MM.1S (cell line): Measurements from ENCODE around the gene ATAD3A.
"Not testable (repeated sequence)": the region's sequence is repeated elsewhere in the genome, so short reads cannot be mapped to it uniquely, and the experiment has no call there.

ENCODE experiments used
- DNase-seq: peaks from one replicate; pipeline ENCODE4 v3.0.0-alpha.2; 2015
- H2AFZ ChIP-seq: fragments of 300-600 bp; sonication (generic); 2 replicates; pipeline ENCODE4 v1.6.0; 2016; ENCODE audit warnings: antibody characterized with exemption, low read length
- H3F3A ChIP-seq: fragments of 300-600 bp; sonication (generic); 2 replicates; pipeline ENCODE4 v1.6.1; 2016; ENCODE audit warnings: mild to moderate bottlenecking, antibody characterized with exemption, low read length, moderate library complexity, mixed read lengths; ENCODE audit not compliant: insufficient read depth
- H3K27ac ChIP-seq: fragments of 300-600 bp; sonication (generic); 2 replicates; pipeline ENCODE4 v1.5.1; 2016; ENCODE audit warnings: mild to moderate bottlenecking, low read length
- H3K27me3 ChIP-seq: fragments of 300-600 bp; sonication (generic); replicated peaks from 2 replicates; pipeline ENCODE4 v1.6.0; 2016; ENCODE audit warnings: low read length; ENCODE audit not compliant: insufficient read depth
- H3K36me3 ChIP-seq: fragments of 300-600 bp; sonication (generic); replicated peaks from 2 replicates; pipeline ENCODE4 v1.6.1; 2016; ENCODE audit warnings: mild to moderate bottlenecking, low read length, mixed read lengths; ENCODE audit not compliant: insufficient read depth
- H3K4me1 ChIP-seq: fragments of 300-600 bp; sonication (generic); 2 replicates; pipeline ENCODE4 v1.6.1; 2016; ENCODE audit warnings: low read length, mixed read lengths
- H3K4me2 ChIP-seq: fragments of 300-600 bp; sonication (generic); 2 replicates; pipeline ENCODE4 v1.6.0; 2016; ENCODE audit warnings: low read depth, low read length
- H3K4me3 ChIP-seq: fragments of 300-600 bp; sonication (generic); 2 replicates; pipeline ENCODE4 v1.5.1; 2016; ENCODE audit warnings: low read length, mixed read lengths
- H3K79me2 ChIP-seq: fragments of 300-600 bp; sonication (generic); 2 replicates; pipeline ENCODE4 v1.6.1; 2016; ENCODE audit warnings: mixed run types, low read length, mixed read lengths
- H3K9ac ChIP-seq: fragments of 300-600 bp; sonication (generic); 2 replicates; pipeline ENCODE4 v1.6.1; 2016; ENCODE audit warnings: low read length, mixed read lengths
- H3K9me2 ChIP-seq: fragments of 300-600 bp; sonication (generic); replicated peaks from 2 replicates; pipeline ENCODE4 v1.6.1; 2016; ENCODE audit warnings: mild to moderate bottlenecking, low read length, mixed read lengths; ENCODE audit not compliant: insufficient read depth
- H3K9me3 ChIP-seq: fragments of 300-600 bp; sonication (generic); replicated peaks from 2 replicates; pipeline ENCODE4 v1.6.1; 2016; ENCODE audit warnings: mild to moderate bottlenecking, low read length, mixed read lengths; ENCODE audit not compliant: insufficient read depth
- H4K20me1 ChIP-seq: fragments of 300-600 bp; sonication (generic); 2 replicates; pipeline ENCODE4 v1.6.1; 2016; ENCODE audit warnings: mild to moderate bottlenecking, low read length, moderate library complexity, mixed read lengths; ENCODE audit not compliant: insufficient read depth
- EZH2 ChIP-seq: fragments of 300-600 bp; sonication (generic); optimal IDR thresholded peaks from 2 replicates; pipeline ENCODE3; 2017; ENCODE audit warnings: low read depth, mild to moderate bottlenecking, antibody characterized with exemption, low read length, mixed read lengths
- EZH2phosphoT487 ChIP-seq: fragments of 300-600 bp; sonication (generic); IDR thresholded peaks from 2 replicates; pipeline ENCODE4 v1.6.1; 2018; ENCODE audit warnings: antibody characterized with exemption, low read length
- TF ChIP-seq, protein P1 (sequence below): fragments of 300-600 bp; sonication (generic); IDR thresholded peaks from 2 replicates; pipeline ENCODE4 v1.5.1; 2016; ENCODE audit warnings: antibody characterized with exemption, low read length, mixed read lengths

ATAD3A gene

GRCh38 chr1:1531947-1532346 is 20.0 kb downstream of the ATAD3A start:
- no peak overlapping the region for H3K9ac ChIP-seq
- TF ChIP-seq EZH2, result no peak
- TF ChIP-seq, protein P1, sequence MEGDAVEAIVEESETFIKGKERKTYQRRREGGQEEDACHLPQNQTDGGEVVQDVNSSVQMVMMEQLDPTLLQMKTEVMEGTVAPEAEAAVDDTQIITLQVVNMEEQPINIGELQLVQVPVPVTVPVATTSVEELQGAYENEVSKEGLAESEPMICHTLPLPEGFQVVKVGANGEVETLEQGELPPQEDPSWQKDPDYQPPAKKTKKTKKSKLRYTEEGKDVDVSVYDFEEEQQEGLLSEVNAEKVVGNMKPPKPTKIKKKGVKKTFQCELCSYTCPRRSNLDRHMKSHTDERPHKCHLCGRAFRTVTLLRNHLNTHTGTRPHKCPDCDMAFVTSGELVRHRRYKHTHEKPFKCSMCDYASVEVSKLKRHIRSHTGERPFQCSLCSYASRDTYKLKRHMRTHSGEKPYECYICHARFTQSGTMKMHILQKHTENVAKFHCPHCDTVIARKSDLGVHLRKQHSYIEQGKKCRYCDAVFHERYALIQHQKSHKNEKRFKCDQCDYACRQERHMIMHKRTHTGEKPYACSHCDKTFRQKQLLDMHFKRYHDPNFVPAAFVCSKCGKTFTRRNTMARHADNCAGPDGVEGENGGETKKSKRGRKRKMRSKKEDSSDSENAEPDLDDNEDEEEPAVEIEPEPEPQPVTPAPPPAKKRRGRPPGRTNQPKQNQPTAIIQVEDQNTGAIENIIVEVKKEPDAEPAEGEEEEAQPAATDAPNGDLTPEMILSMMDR, result no peak
- no peak for TF ChIP-seq EZH2phosphoT487
- no peak overlapping the region for H2AFZ ChIP-seq
- H3K4me2 ChIP-seq, result no peak overlapping the region
- H3K9me3 ChIP-seq, result no peaks in the 10 kb centered on the region
- H3K27ac ChIP-seq, result no peak overlapping the region
- no peaks in the 10 kb centered on the region for H3K27me3 ChIP-seq
- no peaks in the 10 kb centered on the region for H4K20me1 ChIP-seq
- H3K36me3 ChIP-seq, result no peaks in the 10 kb centered on the region
- no peaks in the 10 kb centered on the region for H3F3A ChIP-seq
- no peaks in the 10 kb centered on the region for H3K9me2 ChIP-seq
- no peak for DNase-seq
- no peaks in the 10 kb centered on the region for H3K79me2 ChIP-seq
- no peaks in the 10 kb centered on the region for H3K4me1 ChIP-seq
- H3K4me3 ChIP-seq, result no peak overlapping the region

DNA sequence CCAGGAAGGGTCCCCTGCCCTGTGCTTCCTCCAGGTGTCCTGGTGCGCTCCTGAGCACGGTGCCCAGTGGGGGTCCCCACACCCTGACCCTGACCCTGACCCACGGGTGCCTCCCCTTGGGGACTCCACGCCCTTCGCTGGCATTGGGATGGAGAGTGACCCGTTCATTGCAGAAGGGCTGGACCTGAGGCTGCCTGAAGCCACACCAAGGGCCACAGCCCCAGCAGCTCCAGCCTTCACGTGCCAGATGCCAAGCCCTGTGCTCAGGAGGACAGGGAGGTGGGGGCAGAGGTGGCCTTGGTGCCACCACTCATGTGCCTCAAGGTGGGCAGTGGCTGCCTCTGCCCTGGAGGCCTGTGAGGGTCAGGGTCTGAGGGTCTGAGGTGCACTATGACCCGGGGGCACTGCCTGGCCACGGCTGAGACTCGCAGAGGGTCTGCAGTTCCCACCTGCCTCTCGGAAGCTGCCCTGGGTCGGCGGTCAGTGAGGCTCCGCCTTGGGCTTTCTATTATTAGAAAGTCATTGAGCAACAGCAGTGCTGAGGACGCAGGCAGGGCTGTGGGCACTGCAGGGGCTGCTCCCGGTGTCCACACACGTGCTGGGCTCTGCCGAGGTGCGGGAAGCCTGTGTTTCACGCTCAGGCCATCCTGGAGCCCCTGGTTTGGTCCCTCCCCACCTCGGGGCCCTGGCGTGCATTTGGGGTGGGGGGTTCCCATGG is 21.4 kb downstream of the ATAD3A start:
- not testable (repeated sequence) for H3K9ac ChIP-seq, DNase-seq, H3K27ac ChIP-seq, H3K27me3 ChIP-seq, H2AFZ ChIP-seq, H3F3A ChIP-seq, H4K20me1 ChIP-seq, H3K9me3 ChIP-seq, H3K36me3 ChIP-seq, H3K4me1 ChIP-seq, H3K4me2 ChIP-seq, H3K9me2 ChIP-seq, H3K4me3 ChIP-seq, H3K79me2 ChIP-seq

DNA sequence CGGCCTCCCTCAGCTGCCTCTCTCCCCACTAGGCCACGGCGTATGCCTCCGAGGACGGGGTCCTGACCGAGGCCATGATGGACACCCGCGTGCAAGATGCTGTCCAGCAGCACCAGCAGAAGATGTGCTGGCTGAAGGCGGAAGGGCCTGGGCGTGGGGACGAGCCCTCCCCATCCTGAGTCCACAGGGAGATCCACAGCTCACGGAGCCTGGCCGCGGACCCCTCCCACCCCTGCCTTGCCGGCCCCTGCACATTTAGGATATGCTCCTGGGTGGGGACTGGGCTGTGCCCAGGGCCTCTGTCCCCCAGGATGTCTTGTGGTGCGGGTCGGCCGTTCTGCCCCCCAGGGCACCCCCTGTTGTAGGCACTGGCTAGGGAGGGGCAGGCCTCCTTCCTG is 21.9 kb downstream of the ATAD3A start:
- H4K20me1 ChIP-seq, H3K27ac ChIP-seq, H3K36me3 ChIP-seq, H3K9me2 ChIP-seq, H2AFZ ChIP-seq, H3F3A ChIP-seq, H3K4me1 ChIP-seq, H3K4me2 ChIP-seq, DNase-seq, H3K27me3 ChIP-seq, H3K79me2 ChIP-seq, H3K4me3 ChIP-seq, H3K9ac ChIP-seq, H3K9me3 ChIP-seq: not testable (repeated sequence)

- TF ChIP-seq EZH2phosphoT487, result no peak
- TF ChIP-seq, protein P1, result no peak
- no peaks in the 10 kb centered on the region for H3K9me3 ChIP-seq
- H3K4me2 ChIP-seq, result no peak overlapping the region
- no peaks in the 10 kb centered on the region for H3K27me3 ChIP-seq
- no peaks in the 10 kb centered on the region for H4K20me1 ChIP-seq
- no peaks in the 10 kb centered on the region for H3K9me2 ChIP-seq
- no peak overlapping the region for H2AFZ ChIP-seq
- no peaks in the 10 kb centered on the region for H3F3A ChIP-seq
- no peak overlapping the region for H3K4me3 ChIP-seq
- no peak overlapping the region for H3K27ac ChIP-seq
- no peaks in the 10 kb centered on the region for H3K36me3 ChIP-seq
- no peak for DNase-seq
- H3K4me1 ChIP-seq, result no peaks in the 10 kb centered on the region
- H3K9ac ChIP-seq, result no peak overlapping the region
- no peaks in the 10 kb centered on the region for H3K79me2 ChIP-seq
These were observed 22.6 kb downstream of the ATAD3A start for GRCh38 chr1:1534401-1535154.
